T follicular helper cell (primary cell): ENCODE measurements around the gene SPATA12.

ENCODE experiments used
- DNase-seq: peaks from one replicate; pipeline ENCODE4 v3.0.0-alpha.2; 2020; ENCODE audit warnings: low read depth
- total RNA-seq, 2 experiments: gene quantifications; one replicate each; lab custom pipeline; 2026; lab: John Stamatoyannopoulos, UW

Gene SPATA12
- total RNA-seq: 0 reads per million in 2 experiments

- DNase-seq: no peak
Measured at GRCh38 chr3:57060089-57060821, at the start of gene SPATA12. TSS of gene SPATA12 (plus strand) at chr3:57060664. CDS start at chr3:57073695, 13,031 bp downstream.

GRCh38 chr3:57011022-57011421 is 49.4 kb upstream of the SPATA12 start:
- no peak for DNase-seq

GRCh38 chr3:57012847-57013246 is 47.6 kb upstream of the SPATA12 start:
- no peak for DNase-seq

GRCh38 chr3:57015350-57015729 is 45.1 kb upstream of the SPATA12 start:
- DNase-seq: no peak

GRCh38 chr3:57015912-57016311 is 44.6 kb upstream of the SPATA12 start:
- no peak for DNase-seq

GRCh38 chr3:57017459-57017845 is 43.0 kb upstream of the SPATA12 start:
- no peak for DNase-seq

- DNase-seq: no peak
Measured at GRCh38 chr3:57018246-57018645, 42.2 kb upstream of the SPATA12 start.

- no peak for DNase-seq
Measured at GRCh38 chr3:57019057-57019456, 41.4 kb upstream of the SPATA12 start.

- DNase-seq: no peak
Measured at GRCh38 chr3:57025237-57025636, 35.2 kb upstream of the SPATA12 start.

GRCh38 chr3:57026944-57027343 is 33.5 kb upstream of the SPATA12 start:
- DNase-seq: no peak

- no peak for DNase-seq
Measured at GRCh38 chr3:57029383-57029782, 31.1 kb upstream of the SPATA12 start.

- DNase-seq: no peak
Measured at GRCh38 chr3:57029924-57030323, 30.5 kb upstream of the SPATA12 start.

- DNase-seq: no peak
Measured at GRCh38 chr3:57030721-57031120, 29.7 kb upstream of the SPATA12 start.

GRCh38 chr3:57031631-57032541 is 28.6 kb upstream of the SPATA12 start:
- no peak for DNase-seq

GRCh38 chr3:57036952-57037351 is 23.5 kb upstream of the SPATA12 start:
- no peak for DNase-seq

- no peak for DNase-seq
Measured at GRCh38 chr3:57038466-57039164, 21.8 kb upstream of the SPATA12 start.

GRCh38 chr3:57041674-57042073 is 18.8 kb upstream of the SPATA12 start:
- no peak for DNase-seq

GRCh38 chr3:57043518-57043917 is 16.9 kb upstream of the SPATA12 start:
- no peak for DNase-seq

- no peak for DNase-seq
Measured at GRCh38 chr3:57046101-57046765, 14.2 kb upstream of the SPATA12 start.

- no peak for DNase-seq
Measured at GRCh38 chr3:57048052-57048671, 12.3 kb upstream of the SPATA12 start.

- no peak for DNase-seq
Measured at GRCh38 chr3:57048728-57049127, 11.7 kb upstream of the SPATA12 start.
